HG02798 (cell line): ENCODE data around the gene ADCYAP1R1.

Experiments used
- ATAC-seq: cut with Tn5 transposase; IDR thresholded peaks from one replicate; pipeline ENCODE4 v1.9.1; 2021; ENCODE audit warnings: mild to moderate bottlenecking; ENCODE audit not compliant: unreplicated experiment, poor library complexity

ADCYAP1R1 gene

DNA sequence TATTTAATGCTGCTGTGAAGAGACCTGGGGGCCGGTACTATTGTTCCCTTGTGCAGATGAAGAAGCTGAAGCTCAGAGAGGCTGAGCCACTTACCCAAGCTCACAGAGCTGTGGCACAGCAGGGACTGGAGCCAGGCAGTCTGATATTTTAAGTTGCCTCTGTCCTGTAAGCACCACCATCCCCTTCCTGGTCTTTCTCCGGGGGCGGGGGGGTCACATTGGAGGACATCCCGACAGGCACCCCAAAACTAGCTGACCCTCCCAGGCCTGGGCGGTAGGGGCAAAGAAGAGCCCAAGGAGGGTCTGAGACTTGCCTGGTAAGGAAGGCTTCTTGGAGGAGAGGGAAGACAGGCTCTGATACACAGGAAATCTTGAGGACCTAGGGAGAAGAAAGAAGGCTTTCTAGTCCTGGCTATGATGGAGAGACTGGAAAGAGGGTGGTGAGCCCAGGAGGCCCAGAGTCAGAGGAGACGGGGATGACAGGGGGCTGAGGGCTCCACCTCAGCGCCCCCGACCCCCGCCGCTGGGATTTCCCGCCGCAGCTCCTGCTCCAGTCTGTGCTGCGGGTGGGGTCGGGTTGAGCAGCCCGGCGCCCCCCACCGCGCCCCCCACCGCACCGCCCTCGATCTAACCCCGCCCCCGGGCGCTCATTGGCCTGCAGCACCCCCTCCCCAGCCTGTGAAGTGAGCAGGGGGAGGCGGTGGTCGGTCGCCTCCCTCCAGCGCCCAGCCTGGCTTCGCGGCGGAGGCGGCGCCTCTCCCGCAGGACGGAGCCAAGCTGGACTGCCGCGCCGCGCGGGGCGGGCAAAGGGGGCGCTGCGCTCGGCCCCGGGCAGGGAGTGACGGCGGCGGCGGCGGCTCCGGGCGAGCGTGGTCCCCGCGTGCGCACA, at the start of gene ADCYAP1R1:
ADCYAP1R1 (plus strand) TSS at position 711 of the 889 bp plus-strand sequence. CDS start 10,957 bp downstream, outside the sequence.
- ATAC-seq: no peak

GRCh38 chr7:31003097-31003496, 49.0 kb upstream of the ADCYAP1R1 start:
- ATAC-seq: no peak

GRCh38 chr7:31003721-31004120, 48.4 kb upstream of the ADCYAP1R1 start:
- ATAC-seq: no peak

DNA sequence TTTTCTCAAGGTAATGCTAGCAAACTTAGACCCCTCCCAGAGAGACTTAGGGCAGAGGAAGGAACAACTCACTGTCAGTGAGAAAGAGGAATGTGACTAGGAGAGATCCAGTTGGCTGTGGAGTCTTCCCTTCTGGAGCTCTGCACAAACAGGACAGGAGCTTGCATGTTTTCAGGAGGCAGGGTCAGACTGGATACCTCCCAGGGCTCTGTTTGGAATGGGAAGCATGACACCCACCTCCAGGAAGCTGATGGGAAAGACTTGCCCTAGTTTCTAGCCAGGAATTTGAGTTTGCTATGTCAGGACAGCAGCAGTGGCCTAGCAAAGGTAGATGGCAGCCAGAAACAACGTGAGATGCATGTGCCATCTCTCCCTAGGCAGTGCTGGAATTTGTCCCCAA, 47.7 kb upstream of the ADCYAP1R1 start:
- ATAC-seq: no peak

- ATAC-seq: no peak
Observed at GRCh38 chr7:31006857-31007256, 45.3 kb upstream of the ADCYAP1R1 start.

GRCh38 chr7:31007634-31008033, 44.5 kb upstream of the ADCYAP1R1 start:
- no peak for ATAC-seq

- ATAC-seq: no peak
Observed at GRCh38 chr7:31014826-31015225, 37.3 kb upstream of the ADCYAP1R1 start.

GRCh38 chr7:31017032-31017675, 35.0 kb upstream of the ADCYAP1R1 start:
- ATAC-seq: no peak

DNA sequence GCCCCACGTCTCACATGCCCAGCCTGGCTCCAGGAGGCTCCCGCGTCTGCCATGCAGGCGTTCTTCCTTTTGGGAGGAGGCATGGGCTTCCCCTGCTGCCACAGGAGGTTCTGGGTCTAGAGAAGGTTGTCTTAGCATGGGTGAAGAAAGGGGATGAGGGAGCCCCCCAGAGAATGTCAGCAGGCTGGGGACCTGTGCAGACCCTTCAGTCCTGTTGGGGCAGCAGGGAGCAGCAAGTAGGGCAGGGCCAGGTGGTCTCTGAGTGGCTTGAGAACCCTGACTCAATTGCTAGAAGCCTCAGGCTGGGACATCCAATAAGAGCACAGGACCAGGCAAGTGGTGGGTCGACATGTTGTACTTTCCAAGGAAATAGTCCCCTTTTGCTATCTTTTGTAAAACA, 34.4 kb upstream of the ADCYAP1R1 start:
- ATAC-seq: no peak

DNA sequence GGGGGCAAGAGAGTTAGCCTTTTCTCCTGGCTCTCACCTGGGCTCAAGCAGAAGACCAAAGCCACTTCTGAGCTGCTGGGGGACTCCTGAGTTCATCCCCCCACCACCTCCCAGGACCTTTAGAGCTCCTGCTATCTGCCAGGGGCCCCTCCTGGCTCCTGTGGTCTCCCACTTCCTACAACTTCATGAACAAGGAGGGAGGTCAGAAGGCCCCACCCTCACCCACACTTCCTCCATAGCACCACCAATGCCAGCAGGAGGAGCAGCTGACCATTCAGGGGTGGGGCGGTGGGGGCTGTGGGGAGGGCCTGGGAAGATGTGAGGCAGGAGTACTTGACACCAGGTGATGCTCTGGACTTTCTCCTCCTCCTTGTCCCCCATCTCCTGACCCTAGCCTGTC, 32.6 kb upstream of the ADCYAP1R1 start:
- ATAC-seq: no peak

- no peak for ATAC-seq
Observed at GRCh38 chr7:31020161-31020560, 31.9 kb upstream of the ADCYAP1R1 start.

- no peak for ATAC-seq
Observed at GRCh38 chr7:31020652-31021051, 31.5 kb upstream of the ADCYAP1R1 start.

GRCh38 chr7:31022117-31022516, 30.0 kb upstream of the ADCYAP1R1 start:
- ATAC-seq: no peak

DNA sequence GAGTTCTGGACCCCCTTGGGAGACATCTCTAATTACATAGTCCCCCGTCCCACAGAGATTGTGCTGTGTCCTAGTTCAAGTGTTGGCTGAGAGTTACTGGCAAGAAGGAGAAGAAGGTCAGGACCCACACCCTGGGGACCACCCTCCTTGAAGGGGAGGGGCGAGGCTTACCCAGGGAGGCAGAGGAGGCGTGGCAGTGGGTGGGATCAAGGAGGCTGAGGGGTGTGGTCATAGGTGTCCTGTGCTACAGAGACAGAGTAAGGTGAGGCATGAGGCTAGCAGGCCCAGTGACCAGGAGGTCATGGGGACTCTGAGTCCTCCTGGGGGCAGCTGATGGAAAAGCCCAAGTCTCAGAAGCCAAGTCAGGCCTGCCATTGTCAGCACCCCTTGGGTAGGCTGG, 29.4 kb upstream of the ADCYAP1R1 start:
- ATAC-seq: no peak

DNA sequence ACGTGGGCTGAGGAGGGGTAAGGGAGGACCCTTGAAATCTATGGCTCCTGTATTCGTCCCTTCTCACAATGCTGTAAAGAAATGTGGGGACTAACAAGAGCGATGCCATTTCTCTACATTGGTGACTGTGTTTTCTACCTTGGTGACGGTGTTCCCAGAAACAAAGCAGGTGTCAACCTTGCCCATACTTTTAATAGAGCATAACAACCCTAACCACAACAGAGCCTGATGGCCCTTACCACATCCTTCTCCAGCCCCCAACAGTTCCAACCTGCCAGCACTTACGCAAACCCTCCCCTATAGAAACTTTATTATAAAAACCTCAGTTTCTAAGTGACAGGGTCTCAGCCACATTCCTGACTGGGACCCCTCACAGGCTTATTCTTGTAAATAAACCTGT, 28.2 kb upstream of the ADCYAP1R1 start:
- ATAC-seq: no peak

DNA sequence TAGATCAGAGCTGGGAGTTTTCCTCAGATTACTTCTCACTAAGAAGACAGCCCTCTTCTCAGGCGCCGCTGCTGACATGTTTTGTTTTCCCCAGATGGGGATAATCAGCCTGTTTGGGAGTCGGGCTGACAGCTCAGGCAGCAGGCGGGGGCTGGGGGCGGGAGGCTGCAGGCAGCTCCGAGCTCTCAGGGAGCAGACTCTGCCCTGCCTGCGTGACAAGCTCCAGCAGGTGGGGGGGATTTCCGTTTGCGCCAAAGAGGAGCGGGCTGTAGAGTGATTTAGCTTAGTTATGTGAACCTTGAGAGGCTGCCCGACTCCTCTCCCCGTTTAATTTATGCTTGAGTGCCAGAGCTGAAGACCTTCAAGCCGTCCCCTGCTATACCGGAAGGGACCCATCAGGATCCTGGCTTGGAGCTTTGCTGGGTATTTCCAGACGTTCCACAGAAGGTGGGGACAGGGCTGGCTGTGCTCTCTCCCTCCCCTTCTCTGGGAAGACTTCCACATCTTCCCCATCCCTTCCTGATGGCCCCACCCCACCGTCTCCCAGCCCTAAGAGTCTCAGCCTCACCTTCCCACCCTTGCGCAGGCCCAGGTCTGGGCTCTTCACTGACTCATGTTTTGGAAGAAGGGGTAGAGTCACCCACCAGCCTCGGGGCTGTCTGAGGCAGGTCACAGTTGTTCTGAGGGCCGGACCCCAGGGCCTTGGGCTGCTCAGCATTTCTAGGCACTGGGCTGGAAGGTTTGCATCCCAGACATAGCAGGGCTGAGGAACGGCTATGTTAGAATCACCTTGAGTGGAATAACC, 24.7 kb upstream of the ADCYAP1R1 start:
- peak; percentile 62 for ATAC-seq

DNA sequence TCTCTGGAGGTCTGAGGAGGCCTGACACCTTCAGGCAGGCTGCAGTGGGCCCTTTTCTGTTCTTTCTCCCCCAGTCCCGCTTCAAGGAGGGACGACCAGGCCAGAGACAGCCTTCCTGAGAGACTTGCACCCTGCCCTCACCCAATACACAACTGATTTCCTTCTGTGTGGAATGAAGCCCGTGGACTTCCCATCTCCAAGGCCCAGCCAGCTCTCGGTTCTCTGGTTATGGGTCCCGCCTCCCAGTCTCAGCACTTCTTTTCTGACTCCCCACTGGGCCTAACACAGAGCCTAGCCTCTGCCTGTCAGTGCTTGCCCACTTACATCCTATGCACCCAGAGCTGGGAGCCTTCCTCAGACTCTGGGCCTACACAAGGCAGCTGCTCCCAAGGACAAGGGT, 24.1 kb upstream of the ADCYAP1R1 start:
- ATAC-seq: no peak

- ATAC-seq: no peak
Observed at GRCh38 chr7:31028417-31028992, 23.6 kb upstream of the ADCYAP1R1 start.

- no peak for ATAC-seq
Observed at GRCh38 chr7:31029251-31030042, 22.7 kb upstream of the ADCYAP1R1 start.
